ENCODE results near the gene DPEP2NB. TPM values are rescaled to one million over a fixed set of nuclear protein-coding genes. Genes with fewer than 3 reads are reported as not detected.

The DPEP2NB gene
- total RNA-seq, 1 donor from 2014 or later: not detected

DNA sequence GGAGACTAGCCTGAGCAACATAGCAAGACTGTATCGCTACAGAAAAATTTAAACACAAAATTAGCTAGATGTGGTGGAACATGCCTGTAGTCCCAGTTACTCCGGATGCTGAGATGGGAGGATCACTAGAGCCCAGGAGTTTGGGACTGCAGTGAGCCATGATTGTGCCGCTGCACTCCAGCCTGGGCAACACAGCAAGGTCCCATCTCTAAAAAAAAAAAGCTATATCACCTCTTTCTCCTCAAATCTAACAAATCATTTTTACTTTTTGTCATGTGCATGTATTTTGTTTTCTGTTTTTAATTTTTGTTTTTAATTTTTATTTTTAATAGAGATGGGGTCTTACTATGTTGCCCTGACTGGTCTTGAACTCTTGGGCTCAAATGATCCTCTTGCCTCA, 13.3 kb upstream of the DPEP2NB start:
- no peak overlapping the region for H3K4me3 Mint-ChIP-seq (ENCODE audit: low read depth)
- H3K36me3 Mint-ChIP-seq (ENCODE audit: insufficient read depth): peaks cover 6% of the 10 kb centered on the region
- no peaks in the 10 kb centered on the region for H3K9me3 Mint-ChIP-seq (ENCODE audit: low read depth)
- DNase-seq (ENCODE audit: low spot score, unreplicated experiment): no peak
- no peaks in the 10 kb centered on the region for H3K27me3 Mint-ChIP-seq
- no peaks in the 10 kb centered on the region for H3K4me1 Mint-ChIP-seq (ENCODE audit: low read depth)
- TF ChIP-seq, protein P1, sequence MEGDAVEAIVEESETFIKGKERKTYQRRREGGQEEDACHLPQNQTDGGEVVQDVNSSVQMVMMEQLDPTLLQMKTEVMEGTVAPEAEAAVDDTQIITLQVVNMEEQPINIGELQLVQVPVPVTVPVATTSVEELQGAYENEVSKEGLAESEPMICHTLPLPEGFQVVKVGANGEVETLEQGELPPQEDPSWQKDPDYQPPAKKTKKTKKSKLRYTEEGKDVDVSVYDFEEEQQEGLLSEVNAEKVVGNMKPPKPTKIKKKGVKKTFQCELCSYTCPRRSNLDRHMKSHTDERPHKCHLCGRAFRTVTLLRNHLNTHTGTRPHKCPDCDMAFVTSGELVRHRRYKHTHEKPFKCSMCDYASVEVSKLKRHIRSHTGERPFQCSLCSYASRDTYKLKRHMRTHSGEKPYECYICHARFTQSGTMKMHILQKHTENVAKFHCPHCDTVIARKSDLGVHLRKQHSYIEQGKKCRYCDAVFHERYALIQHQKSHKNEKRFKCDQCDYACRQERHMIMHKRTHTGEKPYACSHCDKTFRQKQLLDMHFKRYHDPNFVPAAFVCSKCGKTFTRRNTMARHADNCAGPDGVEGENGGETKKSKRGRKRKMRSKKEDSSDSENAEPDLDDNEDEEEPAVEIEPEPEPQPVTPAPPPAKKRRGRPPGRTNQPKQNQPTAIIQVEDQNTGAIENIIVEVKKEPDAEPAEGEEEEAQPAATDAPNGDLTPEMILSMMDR (IDR thresholded peaks at IDR 0.05; ENCODE audit: unreplicated experiment): no peak
- no peak overlapping the region for H3K27ac Mint-ChIP-seq

DNA sequence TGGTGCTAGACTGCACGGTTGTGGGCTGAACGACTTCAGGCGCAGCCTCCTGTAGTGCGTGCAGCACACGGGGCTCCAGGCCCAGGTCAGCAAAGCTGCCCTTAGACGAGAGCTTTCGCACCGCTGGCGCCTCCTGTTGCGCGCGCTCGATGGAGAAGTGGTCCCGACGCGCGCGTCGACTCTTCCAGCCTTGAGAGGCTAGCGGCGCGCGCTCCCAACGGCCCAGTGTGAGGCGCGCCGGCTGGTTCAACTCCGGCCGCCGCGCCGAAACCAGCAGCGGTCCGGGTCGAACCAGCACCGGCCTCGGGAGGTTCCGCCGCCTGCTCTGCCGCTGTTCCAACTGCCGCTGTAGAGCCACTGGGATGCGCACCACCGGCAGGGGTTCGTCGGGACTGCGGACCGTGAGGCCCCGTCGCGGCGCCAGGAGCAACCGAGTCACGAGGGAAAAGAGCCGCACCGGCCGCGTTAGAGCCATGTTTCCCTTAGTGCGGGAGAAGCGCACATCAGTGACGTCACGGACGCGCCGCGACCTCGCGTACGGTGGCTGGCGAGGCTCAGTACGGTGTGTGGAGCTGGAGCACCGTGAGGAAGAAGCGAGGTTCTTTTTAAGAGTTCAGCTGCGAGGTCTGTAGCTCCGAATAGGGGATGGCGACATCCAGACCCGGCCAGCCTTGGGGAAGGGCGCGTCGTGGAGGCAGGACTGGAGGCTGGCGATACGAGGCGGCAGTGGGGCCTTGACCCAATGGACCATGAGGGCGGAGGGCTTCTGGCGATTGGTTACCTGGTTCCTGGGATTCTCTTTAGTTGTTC, 7.2 kb upstream of the DPEP2NB start, which contains the start of the genes DDX28 and DUS2:
Gene DDX28 (minus strand): TSS at position 505 of the 810 bp plus-strand sequence. CDS start 30 bp downstream, at position 475.
Gene DUS2 (plus strand): TSS at position 557 of the 810 bp plus-strand sequence. CDS start 14,740 bp downstream, outside the sequence.
- peak; percentile 87 for DNase-seq (ENCODE audit: low spot score, unreplicated experiment)
- peak within 1 kb of the TSS; percentile 96 for H3K4me3 Mint-ChIP-seq (ENCODE audit: low read depth)
- no peaks in the 10 kb centered on the region for H3K27me3 Mint-ChIP-seq
- TF ChIP-seq, protein P1 (IDR thresholded peaks at IDR 0.05; ENCODE audit: unreplicated experiment): peak; percentile 12
- peaks cover 7% of the 10 kb centered on the region for H3K4me1 Mint-ChIP-seq (ENCODE audit: low read depth)
- H3K9me3 Mint-ChIP-seq (ENCODE audit: low read depth): no peaks in the 10 kb centered on the region
- peaks cover 4% of the 10 kb centered on the region for H3K36me3 Mint-ChIP-seq (ENCODE audit: insufficient read depth)
- peak within 1 kb of the TSS; percentile 99 for H3K27ac Mint-ChIP-seq

DNA sequence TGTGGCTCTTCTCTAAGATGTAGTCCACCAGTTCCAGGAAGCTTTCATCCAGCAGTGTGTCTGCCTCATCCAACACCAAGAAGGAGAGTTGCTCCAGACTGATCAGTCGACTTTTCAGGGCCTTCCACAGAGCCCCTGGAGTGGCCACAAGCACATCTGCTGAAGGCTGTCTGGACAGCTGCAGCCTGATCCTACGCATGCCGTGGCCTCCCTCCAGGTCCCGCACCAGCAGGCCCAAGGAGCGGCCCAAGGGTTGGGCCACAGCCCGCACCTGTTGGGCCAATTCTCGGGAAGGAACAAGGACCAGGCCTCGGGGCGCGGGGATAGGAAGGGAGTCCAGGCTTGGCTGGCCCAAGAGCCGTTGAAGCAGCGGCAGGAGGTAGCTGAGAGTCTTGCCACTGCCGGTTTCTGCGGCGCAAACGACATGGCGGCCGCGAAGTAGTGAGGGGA, 6.6 kb upstream of the DPEP2NB start:
- peak overlapping the region; percentile 99 for H3K27ac Mint-ChIP-seq

DNA sequence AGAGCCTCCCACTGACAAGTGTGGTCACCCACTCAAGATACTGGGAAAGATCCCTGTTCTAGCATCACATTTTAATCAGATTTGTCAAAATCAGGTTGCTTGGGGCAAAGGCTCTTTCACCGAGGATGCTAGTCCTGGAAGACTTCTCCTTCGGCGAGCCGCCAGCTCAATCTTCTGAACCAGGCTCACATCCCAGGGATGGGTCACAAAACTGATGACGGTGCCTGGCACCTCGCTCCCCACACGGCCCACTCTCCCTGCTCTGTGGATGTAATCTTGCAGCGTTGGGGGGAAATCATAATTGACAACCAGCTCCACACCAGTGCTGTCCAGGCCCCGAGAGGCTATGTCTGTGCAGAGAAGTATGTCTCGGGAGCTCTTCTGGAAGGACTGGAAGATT, 5.8 kb upstream of the DPEP2NB start:
- Mint-ChIP-seq H3K36me3 (ENCODE audit: insufficient read depth) (no peaks in the 10 kb centered on the region), H3K4me1 (ENCODE audit: low read depth) (peaks cover 7% of the 10 kb centered on the region), H3K9me3 (ENCODE audit: low read depth) (no peaks in the 10 kb centered on the region), H3K27ac (no peak overlapping the region), H3K4me3 (ENCODE audit: low read depth) (peak overlapping the region; percentile 96), H3K27me3 (no peaks in the 10 kb centered on the region)
- TF ChIP-seq, protein P1 (IDR thresholded peaks at IDR 0.05; ENCODE audit: unreplicated experiment): no peak
- DNase-seq (ENCODE audit: low spot score, unreplicated experiment): no peak

More for the DNA sequence above, 6.6 kb upstream of the DPEP2NB start:
- TF ChIP-seq, protein P1 (IDR thresholded peaks at IDR 0.05; ENCODE audit: unreplicated experiment): no peak
- H3K4me1 Mint-ChIP-seq (ENCODE audit: low read depth): peaks cover 7% of the 10 kb centered on the region
- peak overlapping the region; percentile 96 for H3K4me3 Mint-ChIP-seq (ENCODE audit: low read depth)
- H3K36me3 Mint-ChIP-seq (ENCODE audit: insufficient read depth): no peaks in the 10 kb centered on the region
- no peaks in the 10 kb centered on the region for H3K9me3 Mint-ChIP-seq (ENCODE audit: low read depth)
- DNase-seq (ENCODE audit: low spot score, unreplicated experiment): peak; percentile 10
- H3K27me3 Mint-ChIP-seq: no peaks in the 10 kb centered on the region

DNA sequence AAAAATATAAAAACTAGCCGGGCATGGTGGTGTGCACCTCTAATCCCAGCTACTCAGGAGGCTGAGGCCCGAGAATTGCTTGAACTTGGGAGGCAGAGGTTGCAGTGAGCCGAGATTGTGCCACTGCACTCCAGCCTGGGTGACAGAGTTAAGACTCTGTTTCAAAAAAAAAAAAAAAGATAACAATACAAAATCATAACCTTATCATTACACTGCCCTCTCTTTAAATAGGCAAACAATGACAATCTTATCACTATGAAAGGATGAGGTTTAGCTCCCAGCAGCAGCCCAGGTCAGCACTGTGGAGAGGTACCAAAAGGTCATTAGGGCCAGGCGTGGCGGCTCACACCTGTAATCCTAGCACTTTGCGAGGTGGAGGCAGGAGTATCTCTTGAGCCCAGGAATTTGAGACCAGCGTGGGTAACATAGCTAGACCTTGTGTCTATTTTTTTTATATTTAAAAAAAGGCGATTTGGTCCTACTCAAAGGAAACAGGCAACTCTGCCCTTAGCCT, 3.5 kb upstream of the DPEP2NB start:
- no peak overlapping the region for H3K27ac Mint-ChIP-seq
- DNase-seq (ENCODE audit: low spot score, unreplicated experiment): no peak
- H3K4me3 Mint-ChIP-seq (ENCODE audit: low read depth): no peak overlapping the region
- no peaks in the 10 kb centered on the region for H3K9me3 Mint-ChIP-seq (ENCODE audit: low read depth)
- peaks cover 7% of the 10 kb centered on the region for H3K4me1 Mint-ChIP-seq (ENCODE audit: low read depth)
- TF ChIP-seq, protein P1 (IDR thresholded peaks at IDR 0.05; ENCODE audit: unreplicated experiment): no peak
- peaks cover 3% of the 10 kb centered on the region for H3K27me3 Mint-ChIP-seq
- no peaks in the 10 kb centered on the region for H3K36me3 Mint-ChIP-seq (ENCODE audit: insufficient read depth)
